ENCODE results near the gene TLCD1. TPM values are rescaled to one million over a fixed set of nuclear protein-coding genes. Genes with fewer than 3 reads are reported as not detected.

The TLCD1 gene, protein sequence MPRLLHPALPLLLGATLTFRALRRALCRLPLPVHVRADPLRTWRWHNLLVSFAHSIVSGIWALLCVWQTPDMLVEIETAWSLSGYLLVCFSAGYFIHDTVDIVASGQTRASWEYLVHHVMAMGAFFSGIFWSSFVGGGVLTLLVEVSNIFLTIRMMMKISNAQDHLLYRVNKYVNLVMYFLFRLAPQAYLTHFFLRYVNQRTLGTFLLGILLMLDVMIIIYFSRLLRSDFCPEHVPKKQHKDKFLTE
- polyA plus RNA-seq (ENCODE audit: insufficient read length in 10 of 10), result 1 to 10 TPM; 2.3 to 6.0 (median 4.1) TPM
- long read RNA-seq, donor 1, partial matches to known transcripts, result 0 of 4 reads
- long read RNA-seq, donor 1, other reads (novel, unspliced or antisense), result 0 of 4 reads
- long read RNA-seq, donor 2, partial matches to known transcripts, result 0 of 1 reads
- long read RNA-seq, donor 2, other reads (novel, unspliced or antisense), result 0 of 1 reads
- long read RNA-seq, donor 3, result 0 reads
- long read RNA-seq, donor 4, partial matches to known transcripts, result 0 of 2 reads
- long read RNA-seq, donor 4, other reads (novel, unspliced or antisense), result 0 of 2 reads
- long read RNA-seq, donor 5, partial matches to known transcripts, result 0 of 2 reads
- long read RNA-seq, donor 5, other reads (novel, unspliced or antisense), result 0 of 2 reads
- long read RNA-seq, donor 6, partial matches to known transcripts, result 0 of 1 reads
- long read RNA-seq, donor 6, other reads (novel, unspliced or antisense), result 0 of 1 reads
- long read RNA-seq, donor 7, partial matches to known transcripts, result 0 of 1 reads
- long read RNA-seq, donor 7, other reads (novel, unspliced or antisense), result 0 of 1 reads
- long read RNA-seq, donor 8, result 0 reads
- long read RNA-seq, donor 9, result 0 reads

- peak; percentile 51 to 92 (median 78) for DNase-seq
Measured at GRCh38 chr17:28726226-28726626, at the start of gene TLCD1. TLCD1 (minus strand) TSS chr17:28726233; CDS start chr17:28726097, 136 bp downstream.

GRCh38 chr17:28774206-28774605 lies 48.2 kb upstream of the TLCD1 start:
- DNase-seq, result no peak

DNA sequence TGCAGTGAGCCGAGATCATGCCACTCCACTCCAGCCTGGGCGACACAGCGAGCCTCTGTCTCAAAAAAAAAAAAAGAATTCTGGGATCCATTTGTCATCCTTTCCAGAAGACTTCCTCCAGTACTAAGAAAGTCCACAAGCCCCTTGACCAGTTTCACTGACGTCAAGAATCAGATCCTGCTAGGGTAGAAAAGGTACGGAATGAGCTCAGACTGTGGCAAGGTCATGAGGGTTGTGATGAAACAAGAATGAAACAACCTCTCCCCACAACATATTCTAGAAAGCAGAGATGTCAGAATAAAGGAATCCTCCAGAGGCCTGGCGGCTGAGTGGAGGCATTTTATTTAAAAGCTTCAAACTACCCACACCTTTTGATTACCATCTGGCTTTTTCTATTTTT lies 47.7 kb upstream of the TLCD1 start:
- no peak for DNase-seq

GRCh38 chr17:28765038-28765437 lies 39.0 kb upstream of the TLCD1 start:
- DNase-seq, result no peak

GRCh38 chr17:28763804-28764266 lies 37.8 kb upstream of the TLCD1 start:
- peak; percentile 70 to 80 (median 75) for DNase-seq

- DNase-seq, result no peak
Measured at GRCh38 chr17:28763137-28763799, 37.2 kb upstream of the TLCD1 start.

DNA sequence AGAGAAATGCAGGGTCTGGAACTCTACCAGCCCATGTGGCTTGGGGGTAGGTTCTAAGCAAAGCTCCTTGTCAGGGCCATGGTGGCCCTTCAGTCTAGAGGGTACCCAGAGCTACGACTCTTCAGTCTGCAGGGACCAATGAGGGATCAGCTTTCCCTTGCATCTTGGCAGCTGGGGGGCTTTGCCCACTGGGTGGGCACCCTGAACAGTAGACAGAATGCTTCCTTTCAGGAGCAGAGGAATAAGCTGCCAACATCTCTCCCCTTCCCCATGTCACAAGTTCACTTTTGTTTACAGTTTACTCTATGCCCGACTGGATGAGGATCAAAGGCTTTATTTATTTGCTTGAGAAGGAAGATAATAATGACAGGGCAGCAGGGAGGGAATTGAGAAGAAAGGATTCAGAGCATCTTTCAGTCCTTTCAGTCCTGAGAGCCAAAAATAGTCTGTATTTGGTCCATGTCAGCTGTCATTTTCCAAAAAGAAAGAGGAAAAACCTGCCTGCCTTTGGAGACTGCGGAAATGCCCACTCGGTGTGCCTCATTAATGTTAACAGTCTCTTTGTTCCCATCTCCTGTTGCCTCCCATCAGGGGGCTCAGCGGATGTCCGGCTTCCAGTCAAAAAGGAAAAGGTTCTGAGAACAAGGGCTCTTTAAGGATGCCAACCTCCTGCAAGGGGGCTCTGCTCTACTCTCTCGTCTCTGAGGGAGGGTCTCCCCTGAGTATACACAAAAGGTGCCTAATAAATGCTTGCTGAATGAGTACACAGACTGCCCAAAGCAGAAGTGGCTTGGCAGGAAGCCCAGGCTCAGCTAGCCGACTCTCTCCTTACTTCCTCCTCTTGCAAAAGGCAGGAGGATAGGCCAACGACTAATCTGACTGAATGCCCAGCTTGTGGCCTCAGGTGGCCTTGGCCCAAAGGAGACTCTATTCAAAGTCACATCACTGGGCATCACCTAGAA lies 34.8 kb upstream of the TLCD1 start:
- no peak for DNase-seq

GRCh38 chr17:28759256-28759865 lies 33.3 kb upstream of the TLCD1 start:
- DNase-seq, result no peak

- no peak for DNase-seq
Measured at GRCh38 chr17:28758411-28759121, 32.5 kb upstream of the TLCD1 start.

DNA sequence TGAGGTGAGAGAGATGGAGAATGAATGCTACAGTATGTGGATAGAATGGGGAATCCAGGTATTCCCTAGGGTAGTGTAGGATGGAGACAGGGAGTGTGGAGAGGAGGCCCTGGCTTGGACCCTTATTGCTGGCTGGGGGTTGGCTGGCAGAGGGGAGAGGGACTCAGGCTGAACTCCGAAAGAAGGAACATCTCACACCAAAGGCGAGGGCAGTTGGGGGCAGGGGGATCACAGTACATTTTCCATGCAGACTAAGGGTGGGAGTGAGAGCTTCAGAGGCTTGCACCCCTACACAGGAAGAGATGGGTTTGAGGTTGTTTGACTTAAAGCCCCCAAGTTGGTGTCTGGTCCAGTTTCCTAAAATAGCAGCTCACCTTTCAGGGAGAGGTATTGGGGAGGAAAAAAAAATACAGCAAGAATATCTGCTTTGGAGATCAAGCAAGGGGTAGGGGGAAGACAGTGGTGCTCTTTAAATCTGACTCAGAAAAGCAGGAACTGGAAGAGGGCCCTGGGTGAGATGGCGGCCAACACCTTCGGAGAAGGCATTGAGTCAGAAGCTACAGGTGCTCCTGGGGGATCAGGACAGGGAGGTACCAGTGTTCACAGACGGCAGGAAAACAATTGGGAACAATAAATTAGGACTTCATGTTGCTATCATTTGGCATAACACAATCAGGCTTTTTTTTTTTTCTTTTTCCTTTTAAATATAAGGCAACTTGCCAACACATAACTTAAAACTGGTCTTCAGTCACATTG lies 30.2 kb upstream of the TLCD1 start:
- no peak for DNase-seq

- DNase-seq, result no peak
Measured at GRCh38 chr17:28755486-28755885, 29.5 kb upstream of the TLCD1 start.

- DNase-seq, result no peak
Measured at GRCh38 chr17:28751600-28752366, 25.8 kb upstream of the TLCD1 start.

DNA sequence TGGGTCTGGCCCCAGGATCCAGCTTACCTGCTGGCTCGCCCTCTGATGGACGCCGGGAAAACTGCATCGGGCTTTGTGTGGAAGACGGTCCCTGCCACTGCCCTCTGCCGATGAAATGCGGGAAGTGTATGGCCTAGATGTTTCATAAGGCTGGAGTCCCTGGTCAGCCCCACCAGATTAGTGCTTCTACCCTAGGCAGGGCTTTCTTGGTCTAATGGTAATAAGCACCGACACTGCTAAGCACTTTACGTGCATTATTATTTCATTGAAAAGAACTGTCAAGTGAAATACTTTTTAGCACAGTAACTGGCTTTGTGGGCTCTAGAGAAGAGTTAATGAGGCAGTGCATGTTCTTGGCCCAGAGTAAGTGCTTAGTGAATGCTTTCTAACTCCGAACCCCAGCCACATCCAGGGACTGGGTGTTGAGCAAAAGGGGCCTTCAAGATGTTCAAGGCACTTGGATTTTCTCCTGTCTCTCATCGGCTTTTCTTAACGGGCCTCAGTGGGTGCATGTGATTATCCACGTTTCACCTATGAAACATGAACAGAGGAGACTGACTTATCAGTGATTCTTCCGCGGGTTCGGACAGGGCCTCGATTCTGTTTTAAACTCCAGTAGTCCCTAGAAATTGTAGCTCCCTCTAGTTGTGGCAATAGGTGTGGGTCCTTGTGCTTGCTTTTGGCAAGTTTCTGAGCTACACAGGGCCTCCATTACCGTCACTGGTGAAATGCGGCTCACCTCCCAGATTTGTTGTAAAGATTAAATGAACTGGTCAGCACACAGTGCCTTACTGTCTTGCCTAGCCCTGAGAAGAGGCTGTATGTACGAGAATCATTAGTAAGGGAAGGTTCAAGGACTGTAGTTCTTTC lies 24.4 kb upstream of the TLCD1 start:
- DNase-seq, result peak; percentile 88 to 94 (median 91)

DNA sequence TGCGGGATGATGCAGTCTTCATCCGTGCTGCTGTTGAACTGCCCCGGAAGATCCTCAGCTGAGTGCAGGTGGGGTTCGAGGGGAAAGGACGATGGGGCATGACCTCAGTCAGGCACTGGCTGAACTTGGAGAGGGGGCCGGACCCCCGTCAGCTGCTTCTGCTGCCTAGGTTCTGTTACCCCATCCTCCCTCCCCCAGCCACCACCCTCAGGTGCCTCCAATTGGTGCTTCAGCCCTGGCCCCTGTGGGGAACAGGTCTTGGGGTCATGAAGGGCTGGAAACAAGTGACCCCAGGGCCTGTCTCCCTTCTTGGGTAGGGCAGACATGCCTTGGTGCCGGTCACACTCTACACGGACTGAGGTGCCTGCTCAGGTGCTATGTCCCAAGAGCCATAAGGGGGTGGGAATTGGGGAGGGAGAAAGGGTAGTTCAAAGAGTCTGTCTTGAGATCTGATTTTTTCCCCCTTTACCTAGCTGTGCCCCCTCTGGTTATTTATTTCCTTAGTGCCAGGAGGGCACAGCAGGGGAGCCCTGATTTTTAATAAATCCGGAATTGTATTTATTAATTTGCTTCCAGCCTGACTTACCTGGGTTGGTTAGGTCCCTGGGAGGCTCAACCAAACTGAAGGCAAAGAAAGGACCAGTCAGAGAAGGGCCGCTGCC lies 23.6 kb upstream of the TLCD1 start:
- DNase-seq, result no peak

DNA sequence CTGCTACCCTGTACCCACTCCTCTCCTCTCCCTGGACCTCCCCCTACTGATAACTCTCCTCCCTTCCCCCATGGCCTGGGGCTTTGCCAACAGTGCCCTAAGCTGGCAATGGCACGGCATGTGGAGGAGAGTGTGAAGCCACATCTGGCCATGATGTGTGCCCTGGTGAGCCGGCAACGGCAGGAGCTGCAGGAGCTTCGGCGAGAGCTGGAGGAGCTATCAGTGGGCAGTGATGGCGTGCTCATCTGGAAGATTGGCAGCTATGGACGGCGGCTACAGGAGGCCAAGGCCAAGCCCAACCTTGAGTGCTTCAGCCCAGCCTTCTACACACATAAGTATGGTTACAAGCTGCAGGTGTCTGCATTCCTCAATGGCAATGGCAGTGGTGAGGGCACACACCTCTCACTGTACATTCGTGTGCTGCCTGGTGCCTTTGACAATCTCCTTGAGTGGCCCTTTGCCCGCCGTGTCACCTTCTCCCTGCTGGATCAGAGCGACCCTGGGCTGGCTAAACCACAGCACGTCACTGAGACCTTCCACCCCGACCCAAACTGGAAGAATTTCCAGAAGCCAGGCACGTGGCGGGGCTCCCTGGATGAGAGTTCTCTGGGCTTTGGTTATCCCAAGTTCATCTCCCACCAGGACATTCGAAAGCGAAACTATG lies 23.0 kb upstream of the TLCD1 start:
- DNase-seq, result no peak
